ENCODE data around the gene NFATC2.
A peak's percentile ranks its signal among the peaks of the same experiment; 100 is the strongest.

The NFATC2 gene

GRCh38 chr20:51409192-51409880 is 133.2 kb downstream of the NFATC2 start:
- DNase-seq = no peak

- DNase-seq = no peak
Measured at GRCh38 chr20:51404297-51405060, 138.0 kb downstream of the NFATC2 start.

DNA sequence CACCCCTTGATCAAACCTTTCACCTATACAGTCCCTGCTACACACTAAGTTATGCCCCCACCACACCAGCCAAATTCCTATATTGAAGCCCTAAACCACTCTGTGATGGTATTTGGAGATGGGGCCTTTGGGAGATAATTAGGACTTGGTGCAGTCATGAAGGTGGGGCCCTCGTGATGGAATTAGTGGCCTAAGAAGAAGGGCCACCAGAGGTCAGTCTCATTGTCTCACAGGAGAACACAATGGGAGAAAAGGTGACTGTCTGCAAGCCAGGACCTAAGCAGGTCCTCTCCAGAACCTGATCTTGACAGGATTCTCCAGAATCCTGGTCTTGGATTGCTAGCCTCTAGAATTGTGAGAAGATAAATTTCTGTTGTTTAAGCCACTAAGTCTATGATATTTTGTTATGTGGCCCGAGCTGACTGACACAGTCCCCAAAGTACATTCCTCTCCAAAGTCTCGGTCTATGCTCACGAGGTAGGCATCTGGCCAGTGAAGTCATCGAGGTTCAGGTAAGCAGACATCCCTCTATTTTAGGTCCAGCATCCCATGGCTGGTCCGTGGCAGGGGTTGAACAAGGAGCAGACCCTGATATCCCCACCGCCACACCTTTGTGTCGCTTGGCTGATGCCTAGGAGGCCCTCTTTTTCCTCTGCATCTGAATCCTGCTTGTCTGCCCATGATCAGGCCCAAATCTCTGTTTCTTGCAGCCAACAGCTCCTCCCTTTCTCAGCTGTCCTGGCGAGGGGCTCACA is 138.9 kb downstream of the NFATC2 start:
- no peak for DNase-seq

- DNase-seq = no peak
Measured at GRCh38 chr20:51402201-51402600, 140.3 kb downstream of the NFATC2 start.

- no peak for DNase-seq
Measured at GRCh38 chr20:51401496-51401895, 141.0 kb downstream of the NFATC2 start.

DNA sequence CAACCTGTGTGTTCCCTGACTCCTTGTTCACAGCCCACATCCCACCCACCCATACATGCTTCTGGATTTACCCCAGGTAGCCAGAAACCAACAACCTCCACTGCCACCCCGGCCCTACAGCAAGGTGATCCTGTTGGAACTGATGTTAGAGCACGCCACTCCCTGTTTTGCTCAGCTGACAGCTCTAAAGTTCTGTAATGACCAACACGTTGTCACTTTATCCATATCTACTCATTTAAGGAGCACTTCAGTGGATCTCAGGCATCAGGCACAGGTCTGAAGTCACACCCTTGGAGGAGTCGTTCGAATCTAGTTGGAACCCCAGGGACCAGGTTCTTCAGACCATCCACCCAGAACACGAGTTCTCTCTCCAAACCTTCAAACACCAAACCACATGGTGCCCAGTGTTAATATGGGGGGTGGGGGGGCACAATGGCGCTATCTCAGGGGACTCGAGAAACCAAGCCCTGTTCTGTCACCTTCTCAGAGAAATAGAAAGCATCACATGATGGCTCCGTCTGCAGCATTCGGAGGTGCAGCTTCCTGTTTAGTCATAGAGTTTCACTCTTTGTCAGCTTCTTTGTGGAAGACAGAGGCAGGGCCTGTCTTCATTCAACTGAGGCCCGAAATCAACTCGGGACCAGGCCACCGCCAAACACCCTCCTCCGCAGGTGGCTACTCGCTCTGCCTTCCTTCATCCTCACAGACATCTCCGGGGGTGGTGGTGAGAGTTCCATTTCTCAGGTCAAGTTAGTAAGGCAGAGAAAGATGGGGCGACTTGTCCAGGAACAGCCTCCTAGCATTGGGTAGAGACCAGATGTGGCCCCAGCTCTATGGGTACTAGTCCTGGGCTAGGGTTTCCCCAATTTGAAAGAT is 142.2 kb downstream of the NFATC2 start:
- no peak for DNase-seq

- DNase-seq = no peak
Measured at GRCh38 chr20:51399006-51399890, 143.3 kb downstream of the NFATC2 start.

DNA sequence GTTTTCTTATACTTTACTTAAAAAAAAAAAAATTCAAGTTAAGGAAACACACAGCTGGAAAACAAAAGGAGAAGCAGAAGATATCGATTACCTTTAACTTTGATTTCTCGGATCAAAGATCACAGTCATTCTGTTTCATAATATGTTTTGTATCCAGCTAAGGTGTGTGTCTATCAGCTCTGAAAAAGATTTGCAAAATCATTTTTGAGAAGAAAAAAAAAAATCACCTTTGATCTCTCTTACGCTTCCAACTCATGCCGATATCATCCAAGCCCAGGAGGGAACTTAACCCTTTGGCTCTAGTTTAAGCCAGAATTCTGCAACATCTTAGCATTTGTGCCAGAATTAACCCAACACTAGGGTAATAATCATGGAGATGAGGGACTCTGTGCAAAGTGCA is 144.0 kb downstream of the NFATC2 start:
- DNase-seq = no peak

DNA sequence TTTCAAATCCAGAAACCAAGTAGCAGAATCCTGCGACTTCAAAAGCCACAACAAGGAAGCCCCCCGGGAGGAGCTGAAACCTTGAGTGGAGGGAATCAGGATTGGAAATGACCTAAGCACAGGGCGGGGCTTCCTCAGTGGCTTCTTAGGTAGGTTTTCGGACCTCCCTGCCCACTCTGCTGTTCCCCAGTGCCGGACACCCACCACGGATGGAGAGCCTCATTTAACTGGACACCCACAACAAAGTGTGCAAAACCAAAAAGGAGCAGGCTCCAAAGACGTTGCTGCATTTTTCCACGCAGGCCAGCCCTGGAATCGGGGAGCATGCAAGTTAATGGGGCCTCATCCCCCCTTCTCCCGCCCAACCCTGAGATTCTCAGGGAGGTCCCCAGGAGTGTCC is 144.4 kb downstream of the NFATC2 start:
- DNase-seq = no peak

GRCh38 chr20:51397137-51397536 is 145.4 kb downstream of the NFATC2 start:
- DNase-seq = no peak

GRCh38 chr20:51396365-51396909 is 146.1 kb downstream of the NFATC2 start:
- no peak for DNase-seq

- DNase-seq = no peak
Measured at GRCh38 chr20:51394706-51395105, 147.8 kb downstream of the NFATC2 start.

DNA sequence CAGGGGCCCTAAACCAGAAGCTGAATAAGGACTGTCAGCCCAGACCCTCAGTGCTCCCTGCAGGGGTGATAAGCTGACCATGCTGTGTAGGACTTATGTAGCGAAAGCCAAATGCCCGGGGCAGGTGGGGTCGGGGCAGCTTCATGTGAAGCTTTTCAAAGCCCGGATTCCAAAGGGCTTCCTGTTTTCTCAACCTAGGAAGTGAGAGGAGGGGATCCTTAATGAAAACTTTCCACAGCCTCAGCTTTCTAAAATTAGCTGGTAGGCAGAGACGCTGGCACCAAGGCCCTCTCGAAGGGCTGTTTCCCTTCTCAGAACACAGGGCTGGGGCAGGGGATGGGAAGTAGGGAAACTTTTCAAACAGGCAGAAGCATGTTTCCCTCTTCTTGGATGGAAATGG is 148.9 kb downstream of the NFATC2 start:
- DNase-seq = no peak

- DNase-seq = no peak
Measured at GRCh38 chr20:51392614-51393186, 149.8 kb downstream of the NFATC2 start.

- no peak for DNase-seq
Measured at GRCh38 chr20:51391926-51392325, 150.6 kb downstream of the NFATC2 start.

DNA sequence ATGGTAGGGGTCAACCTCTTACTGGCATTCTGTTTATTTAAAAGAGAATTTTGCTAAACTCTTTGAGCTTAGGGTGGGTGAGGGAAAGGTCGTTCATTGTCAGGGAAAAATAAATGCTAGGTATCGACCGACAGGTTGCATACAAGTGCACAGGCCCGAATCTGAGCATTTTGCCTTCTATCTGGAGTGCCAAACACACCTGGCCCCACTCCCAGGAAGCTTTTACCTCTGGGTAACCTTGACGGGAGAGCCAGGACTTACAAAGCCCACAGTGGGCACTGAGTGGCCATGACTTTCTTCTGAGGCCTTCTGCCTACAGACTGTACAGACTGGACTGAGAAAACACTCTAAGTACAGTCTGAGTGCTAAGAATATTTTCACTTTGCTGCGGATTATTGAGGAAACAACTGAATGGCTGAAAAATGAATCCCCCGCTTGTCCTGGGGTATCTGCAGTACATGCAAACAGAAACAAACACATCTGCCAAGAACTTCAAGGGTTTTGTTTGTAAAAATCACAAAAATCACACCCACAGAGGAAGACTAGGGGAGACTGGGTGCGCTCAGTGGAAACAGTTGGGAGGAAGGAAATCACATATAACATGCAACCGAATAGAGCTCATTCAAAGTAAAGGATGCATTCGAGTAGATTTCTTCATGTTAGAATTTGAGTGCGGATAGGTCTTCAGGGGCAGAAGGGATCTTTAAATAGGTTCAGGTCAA is 152.8 kb downstream of the NFATC2 start:
- DNase-seq = no peak

- peak; percentile 24 for DNase-seq
Measured at GRCh38 chr20:51388756-51389542, 153.6 kb downstream of the NFATC2 start.

GRCh38 chr20:51388227-51388626 is 154.3 kb downstream of the NFATC2 start:
- DNase-seq = peak; percentile 24

- no peak for DNase-seq
Measured at GRCh38 chr20:51387125-51387875, 155.2 kb downstream of the NFATC2 start.

Data from NCI-H226 (cell line).